ENCODE measurements around the gene C9orf43. TPM values are rescaled to one million over a fixed set of nuclear protein-coding genes. Genes with fewer than 3 reads are reported as not detected.

The C9orf43 gene
- total RNA-seq, 1 experiment from 2014 or later, result 1.9 TPM

GRCh38 chr9:113474360-113475028 is 63.9 kb downstream of the C9orf43 start:
- DNase-seq, result no peak
- CTCF ChIA-PET, result no interaction called here
- Histone ChIP-seq H3K27me3 (replicated peaks; ENCODE audit: control insufficient read depth, insufficient read depth, low read length) (no peaks in the 10 kb centered on the region), H3K4me3 (ENCODE audit: low read depth, low read length) (no peak overlapping the region), H3K4me1 (no peaks in the 10 kb centered on the region), H3K36me3 (ENCODE audit: control insufficient read depth, insufficient read depth, low read length) (peaks cover 2% of the 10 kb centered on the region; the same call in 1 of the 2 replicates), H3K9me3 (no peaks in the 10 kb centered on the region)
- Mint-ChIP-seq H3K27me3 (ENCODE audit: insufficient read depth, unreplicated experiment) (no peaks in the 10 kb centered on the region), H3K27ac (ENCODE audit: unreplicated experiment) (no peak overlapping the region), H3K36me3 (ENCODE audit: insufficient read depth, unreplicated experiment) (peaks cover 61% of the 10 kb centered on the region), H3K9me3 (ENCODE audit: unreplicated experiment) (no peaks in the 10 kb centered on the region), H3K4me3 (ENCODE audit: unreplicated experiment) (no peak overlapping the region), H3K4me1 (ENCODE audit: low read depth, unreplicated experiment) (no peaks in the 10 kb centered on the region)
- TF ChIP-seq CTCF (IDR thresholded peaks at IDR 0.05; ENCODE audit: insufficient read depth in 1 of 2, low read depth in 1 of 2, low read length in 1 of 2, severe bottlenecking in 1 of 2, unreplicated experiment in 1 of 2), result no peak
- BruUV-seq (replicated peaks), result no TSS peak
- intact Hi-C loops (cut with micrococcal nuclease; ENCODE audit: unreplicated experiment), result no loop called here
- POLR2A ChIA-PET, result no interaction called here

GRCh38 chr9:113475031-113475430 is 64.5 kb downstream of the C9orf43 start:
- no TSS peak for BruUV-seq (replicated peaks)
- peaks cover 66% of the 10 kb centered on the region for H3K36me3 Mint-ChIP-seq (ENCODE audit: insufficient read depth, unreplicated experiment)
- Histone ChIP-seq H3K9me3 (no peaks in the 10 kb centered on the region), H3K4me3 (ENCODE audit: low read depth, low read length) (no peak overlapping the region), H3K4me1 (no peaks in the 10 kb centered on the region), H3K27me3 (replicated peaks; ENCODE audit: control insufficient read depth, insufficient read depth, low read length) (no peaks in the 10 kb centered on the region), H3K36me3 (ENCODE audit: control insufficient read depth, insufficient read depth, low read length) (peaks cover 2% of the 10 kb centered on the region; the same call in 1 of the 2 replicates)
- ChIA-PET POLR2A (no interaction called here), CTCF (no interaction called here)
- no peaks in the 10 kb centered on the region for H3K4me1 Mint-ChIP-seq (ENCODE audit: low read depth, unreplicated experiment)
- no peak for DNase-seq
- no peak overlapping the region for H3K4me3 Mint-ChIP-seq (ENCODE audit: unreplicated experiment)
- TF ChIP-seq CTCF (IDR thresholded peaks at IDR 0.05; ENCODE audit: insufficient read depth in 1 of 2, low read depth in 1 of 2, low read length in 1 of 2, severe bottlenecking in 1 of 2, unreplicated experiment in 1 of 2), result no peak
- H3K9me3 Mint-ChIP-seq (ENCODE audit: unreplicated experiment), result no peaks in the 10 kb centered on the region
- no peaks in the 10 kb centered on the region for H3K27me3 Mint-ChIP-seq (ENCODE audit: insufficient read depth, unreplicated experiment)
- intact Hi-C loops (cut with micrococcal nuclease; ENCODE audit: unreplicated experiment), result no loop called here
- H3K27ac Mint-ChIP-seq (ENCODE audit: unreplicated experiment), result no peak overlapping the region

GRCh38 chr9:113475992-113476391 is 65.4 kb downstream of the C9orf43 start:
- H3K27me3 Mint-ChIP-seq (ENCODE audit: insufficient read depth, unreplicated experiment), result no peaks in the 10 kb centered on the region
- Histone ChIP-seq H3K9me3 (no peaks in the 10 kb centered on the region), H3K36me3 (ENCODE audit: control insufficient read depth, insufficient read depth, low read length) (peaks cover 2% of the 10 kb centered on the region; the same call in 1 of the 2 replicates), H3K4me3 (ENCODE audit: low read depth, low read length) (no peak overlapping the region), H3K27me3 (replicated peaks; ENCODE audit: control insufficient read depth, insufficient read depth, low read length) (no peaks in the 10 kb centered on the region), H3K4me1 (no peaks in the 10 kb centered on the region)
- H3K27ac Mint-ChIP-seq (ENCODE audit: unreplicated experiment), result no peak overlapping the region
- no peak for DNase-seq
- TF ChIP-seq CTCF (IDR thresholded peaks at IDR 0.05; ENCODE audit: insufficient read depth in 1 of 2, low read depth in 1 of 2, low read length in 1 of 2, severe bottlenecking in 1 of 2, unreplicated experiment in 1 of 2), result no peak
- POLR2A ChIA-PET, result no interaction called here
- no peaks in the 10 kb centered on the region for H3K9me3 Mint-ChIP-seq (ENCODE audit: unreplicated experiment)
- no TSS peak for BruUV-seq (replicated peaks)
- CTCF ChIA-PET, result no interaction called here
- H3K36me3 Mint-ChIP-seq (ENCODE audit: insufficient read depth, unreplicated experiment), result peaks cover 67% of the 10 kb centered on the region
- intact Hi-C loops (cut with micrococcal nuclease; ENCODE audit: unreplicated experiment), result no loop called here
- no peak overlapping the region for H3K4me3 Mint-ChIP-seq (ENCODE audit: unreplicated experiment)
- peaks cover 4% of the 10 kb centered on the region for H3K4me1 Mint-ChIP-seq (ENCODE audit: low read depth, unreplicated experiment)

Data from Caco-2 (cell line).